Transverse colon (tissue), 4 donors: Measurements from ENCODE around the gene DYNC1I1.

Experiments used
- EP300 ChIP-seq: sonication (generic); formaldehyde crosslinking; IDR thresholded peaks from one replicate; pipeline ENCODE4 v1.6.1; 2017; ENCODE audit warnings: antibody characterized with exemption, low read depth
- POLR2A ChIP-seq: fragments of 450-650 bp; IDR thresholded peaks from one replicate; pipeline ENCODE4 v1.6.1; 2016; ENCODE audit warnings: antibody characterized with exemption, mild to moderate bottlenecking, moderate library complexity
- POLR2AphosphoS5 ChIP-seq, 3 donors: sonication (generic); formaldehyde crosslinking; IDR thresholded peaks; one replicate each; pipeline ENCODE4 v1.6.1; 2016; ENCODE audit warnings: antibody characterized with exemption in 3 of 3
- TF ChIP-seq, protein P1 (sequence below), 5 experiments: fragments of 200-600 bp in 3 of 5; fragments of 450-650 bp in 2 of 5; sonication (generic) in 3 of 5; IDR thresholded peaks; 1 replicate in 2 of 5; 2 replicates in 3 of 5; pipeline ENCODE4 v1.5.1; 2016 to 2017; ENCODE audit warnings: antibody characterized with exemption in 5 of 5, inconsistent platforms in 3 of 5, mild to moderate bottlenecking in 2 of 5, moderate library complexity in 1 of 5

DNA sequence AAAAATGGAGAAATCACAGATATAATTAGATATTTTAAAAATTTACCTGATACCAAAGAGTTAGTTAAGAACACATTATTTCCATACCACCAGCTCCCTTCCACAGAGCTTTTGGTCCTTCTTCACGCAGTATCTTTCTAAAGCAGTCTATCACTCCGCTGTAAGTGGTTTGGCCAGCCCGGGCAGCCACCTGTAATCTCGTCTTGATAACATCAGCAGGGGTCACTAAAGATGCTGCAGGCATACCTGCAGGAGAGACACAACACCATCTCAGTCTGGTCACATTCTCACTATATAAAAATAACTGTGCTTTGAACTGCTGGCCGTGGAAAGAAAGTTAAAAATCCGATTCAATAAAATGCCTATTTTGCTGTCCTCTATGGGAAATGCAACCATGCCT, 349.4 kb downstream of the DYNC1I1 start:
- TF ChIP-seq, protein P1, sequence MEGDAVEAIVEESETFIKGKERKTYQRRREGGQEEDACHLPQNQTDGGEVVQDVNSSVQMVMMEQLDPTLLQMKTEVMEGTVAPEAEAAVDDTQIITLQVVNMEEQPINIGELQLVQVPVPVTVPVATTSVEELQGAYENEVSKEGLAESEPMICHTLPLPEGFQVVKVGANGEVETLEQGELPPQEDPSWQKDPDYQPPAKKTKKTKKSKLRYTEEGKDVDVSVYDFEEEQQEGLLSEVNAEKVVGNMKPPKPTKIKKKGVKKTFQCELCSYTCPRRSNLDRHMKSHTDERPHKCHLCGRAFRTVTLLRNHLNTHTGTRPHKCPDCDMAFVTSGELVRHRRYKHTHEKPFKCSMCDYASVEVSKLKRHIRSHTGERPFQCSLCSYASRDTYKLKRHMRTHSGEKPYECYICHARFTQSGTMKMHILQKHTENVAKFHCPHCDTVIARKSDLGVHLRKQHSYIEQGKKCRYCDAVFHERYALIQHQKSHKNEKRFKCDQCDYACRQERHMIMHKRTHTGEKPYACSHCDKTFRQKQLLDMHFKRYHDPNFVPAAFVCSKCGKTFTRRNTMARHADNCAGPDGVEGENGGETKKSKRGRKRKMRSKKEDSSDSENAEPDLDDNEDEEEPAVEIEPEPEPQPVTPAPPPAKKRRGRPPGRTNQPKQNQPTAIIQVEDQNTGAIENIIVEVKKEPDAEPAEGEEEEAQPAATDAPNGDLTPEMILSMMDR (IDR thresholded peaks at IDR 0.05) = no peak
- no peak for TF ChIP-seq EP300
- no peak for TF ChIP-seq POLR2A
- TF ChIP-seq POLR2AphosphoS5 (IDR thresholded peaks at IDR 0.05) = no peak
